ENCODE results near the gene KRT9.
"Not testable (repeated sequence)": the region's sequence is repeated elsewhere in the genome, so short reads cannot be mapped to it uniquely, and the experiment has no call there.

Gene KRT9

GRCh38 chr17:41544491-41544892 lies 27.4 kb downstream of the KRT9 start:
- no peak for DNase-seq

- not testable (repeated sequence) for DNase-seq
Observed at GRCh38 chr17:41542786-41543185, 29.1 kb downstream of the KRT9 start.

GRCh38 chr17:41542357-41542756 lies 29.5 kb downstream of the KRT9 start:
- no peak for DNase-seq

DNA sequence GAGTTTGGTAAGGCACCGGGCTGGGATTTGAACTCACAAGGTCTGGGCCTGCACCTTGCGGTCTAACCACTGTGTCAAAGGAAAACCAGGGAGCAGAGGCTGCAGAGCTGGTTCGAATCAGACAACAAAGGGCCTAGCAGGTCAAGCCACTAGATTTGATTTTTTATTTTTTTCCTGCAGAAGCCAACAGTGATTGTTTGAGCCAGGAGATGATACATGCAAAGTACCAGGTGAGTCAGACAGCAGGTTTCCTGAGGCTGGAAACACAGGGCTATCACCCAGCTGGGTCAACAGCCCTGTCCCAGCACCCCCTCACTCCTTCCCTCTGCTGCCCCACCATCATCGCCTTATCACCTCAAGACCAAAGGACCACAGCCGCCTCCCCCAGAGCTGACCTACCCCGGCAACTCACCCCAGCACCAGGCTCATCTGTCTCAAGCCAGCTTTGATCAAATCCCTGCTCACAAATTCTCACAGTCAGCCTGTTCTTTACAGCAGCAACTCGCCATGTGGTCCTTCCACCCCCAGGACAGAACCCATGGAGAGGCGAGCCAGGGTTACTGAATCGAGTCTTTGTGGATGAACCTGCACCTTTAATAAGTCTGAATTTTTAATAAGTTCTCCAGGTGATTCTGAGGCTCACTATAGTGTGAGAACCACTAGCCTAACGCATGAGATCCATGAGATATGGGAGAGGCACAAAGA lies 30.8 kb downstream of the KRT9 start:
- no peak for DNase-seq

DNA sequence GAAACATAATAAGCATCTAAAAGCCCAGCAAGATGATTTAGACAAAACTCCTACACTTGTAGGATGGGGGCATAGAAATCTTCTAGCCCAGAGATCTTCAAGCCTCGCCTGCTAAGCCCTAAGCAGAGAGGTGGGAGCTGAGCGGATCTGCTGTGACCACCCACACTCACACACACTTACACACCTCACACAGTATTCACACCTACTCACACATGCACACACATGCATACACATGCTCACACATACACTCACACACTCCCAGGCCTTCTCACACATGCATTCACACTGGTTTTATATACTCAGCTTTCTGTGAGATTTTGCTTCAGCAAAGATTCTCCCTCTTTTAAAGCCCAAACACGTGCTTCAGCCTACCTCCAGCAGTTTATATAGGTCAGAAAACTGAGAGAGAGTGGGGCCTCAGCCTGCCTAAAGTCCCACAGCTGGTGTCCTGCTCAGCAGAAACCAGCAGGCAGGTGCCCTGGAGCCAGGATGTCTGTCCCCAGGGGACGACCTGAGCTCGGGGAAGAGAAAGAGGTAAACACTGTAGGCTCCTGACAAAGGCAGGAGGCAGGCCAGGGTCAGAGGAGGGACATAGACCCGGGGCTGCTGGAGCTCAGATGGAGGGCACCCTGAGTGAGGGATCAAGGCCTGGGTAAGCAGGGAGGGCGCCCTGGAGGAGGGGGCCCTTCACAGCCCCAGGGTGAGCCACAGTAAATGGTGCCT lies 31.7 kb downstream of the KRT9 start:
- no peak for DNase-seq

- DNase-seq: no peak
Observed at GRCh38 chr17:41539071-41539492, 32.8 kb downstream of the KRT9 start.

GRCh38 chr17:41538565-41538991 lies 33.3 kb downstream of the KRT9 start:
- no peak for DNase-seq

GRCh38 chr17:41537990-41538389 lies 33.9 kb downstream of the KRT9 start:
- DNase-seq: no peak

- DNase-seq: no peak
Observed at GRCh38 chr17:41537614-41537954, 34.3 kb downstream of the KRT9 start.

- no peak for DNase-seq
Observed at GRCh38 chr17:41536741-41537613, 34.9 kb downstream of the KRT9 start.

DNA sequence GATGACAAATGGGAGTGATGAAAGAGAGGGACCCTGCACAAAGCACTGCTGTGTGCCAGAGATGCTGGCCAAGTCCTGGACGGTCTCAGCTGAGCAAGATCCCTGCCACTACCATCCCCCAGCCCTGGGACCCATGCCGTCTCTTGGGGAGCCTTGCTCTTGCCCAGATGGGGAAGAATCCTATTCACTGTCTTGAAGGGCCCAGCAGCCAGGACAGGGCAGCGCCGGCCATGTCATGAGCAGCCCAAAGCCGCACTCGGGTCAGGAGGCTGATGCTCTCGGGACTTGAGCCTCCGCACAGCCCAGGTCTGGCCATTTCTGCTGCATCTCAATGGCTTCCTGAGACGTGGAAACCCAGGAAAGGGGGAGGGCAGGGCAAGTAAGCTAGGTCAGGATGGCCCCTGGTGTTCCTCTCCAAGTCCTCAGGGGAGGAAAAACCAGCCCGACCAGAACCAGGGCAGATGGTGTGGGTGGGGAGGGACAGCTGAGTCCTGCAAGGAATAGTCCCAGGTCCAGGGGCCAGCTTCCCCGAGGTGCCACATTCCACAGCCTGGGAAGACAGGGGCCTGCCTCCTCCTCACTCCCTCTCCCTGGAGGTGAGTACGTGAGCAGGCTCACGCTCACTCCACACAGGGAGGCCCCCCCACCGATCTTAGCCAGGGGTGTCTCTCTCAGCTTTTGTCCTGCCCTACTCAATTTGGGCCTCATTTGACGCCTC lies 35.9 kb downstream of the KRT9 start:
- DNase-seq: no peak

GRCh38 chr17:41534899-41535546 lies 36.8 kb downstream of the KRT9 start:
- DNase-seq: no peak

GRCh38 chr17:41533613-41534012 lies 38.2 kb downstream of the KRT9 start:
- no peak for DNase-seq

DNA sequence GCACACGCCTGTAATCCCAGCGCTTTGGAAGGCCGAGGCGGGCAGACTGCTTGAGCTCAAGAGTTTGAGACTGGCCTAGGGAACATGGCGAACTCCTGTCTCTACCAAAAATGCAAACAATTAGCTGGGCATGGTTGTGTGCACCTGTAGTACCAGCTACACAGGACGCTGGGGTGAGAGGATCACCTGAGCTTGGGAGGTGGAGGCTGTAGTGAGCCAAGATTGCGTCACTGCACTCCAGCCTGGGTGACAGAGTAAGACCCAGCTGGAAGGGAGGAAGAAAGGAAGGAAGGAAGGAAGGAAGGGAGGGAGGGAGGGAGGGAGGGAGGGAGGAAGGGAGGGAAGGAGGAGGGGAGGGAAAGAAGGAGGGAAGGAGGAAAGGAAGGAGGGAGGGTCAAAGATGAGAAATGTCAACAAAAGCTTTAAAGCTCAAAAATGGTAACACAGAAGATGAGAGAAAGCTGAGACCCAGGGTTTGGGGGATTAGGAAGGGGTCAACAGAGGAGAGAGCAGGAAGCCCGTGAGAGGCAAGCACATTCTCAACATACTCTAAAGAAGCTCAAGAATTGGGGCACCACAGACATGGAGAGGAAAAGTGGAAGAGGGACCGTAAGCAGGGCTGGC lies 38.8 kb downstream of the KRT9 start:
- no peak for DNase-seq

DNA sequence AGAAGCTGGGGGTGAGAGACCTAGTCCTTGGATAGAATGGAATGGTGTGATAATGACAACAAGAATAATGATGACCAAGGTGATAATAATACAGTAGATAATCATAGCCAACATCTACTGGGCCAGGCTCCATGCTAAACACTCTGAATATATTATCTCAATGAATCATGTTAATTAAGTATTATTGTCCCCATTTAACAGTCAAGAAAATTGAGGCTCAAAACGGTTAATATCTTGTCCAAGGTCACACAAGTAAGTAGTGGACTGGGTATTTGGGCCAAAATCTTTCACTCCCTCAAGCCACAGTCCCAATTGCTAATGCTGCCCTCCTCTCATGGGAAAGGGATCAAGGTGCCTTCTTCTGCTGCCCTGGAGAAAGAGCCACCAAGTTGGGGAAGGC lies 39.9 kb downstream of the KRT9 start:
- DNase-seq: no peak

- no peak for DNase-seq
Observed at GRCh38 chr17:41530062-41531048, 41.5 kb downstream of the KRT9 start.

- DNase-seq: no peak
Observed at GRCh38 chr17:41529491-41529915, 42.4 kb downstream of the KRT9 start.

DNA sequence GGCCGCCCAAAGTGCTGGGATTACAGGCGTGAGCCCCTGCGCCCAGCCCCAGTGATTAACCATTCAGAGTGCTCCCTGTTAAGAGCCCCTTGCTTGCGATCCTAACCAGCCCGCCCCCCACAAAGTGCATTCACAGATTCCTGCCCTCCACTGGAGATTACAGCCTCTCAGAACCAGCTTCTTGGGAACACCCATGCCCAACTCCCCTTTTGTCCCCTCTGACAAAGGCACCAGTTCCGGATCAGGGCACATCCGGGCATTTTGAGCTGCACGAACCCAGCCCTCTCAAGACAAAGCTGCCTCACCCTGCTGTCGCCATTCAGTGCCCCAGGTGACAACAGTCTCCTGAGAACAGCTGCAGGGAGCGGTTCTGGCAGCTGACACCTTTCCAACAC lies 42.9 kb downstream of the KRT9 start:
- no peak for DNase-seq

GRCh38 chr17:41527063-41528023 lies 44.5 kb downstream of the KRT9 start:
- no peak for DNase-seq
